Coronary artery (tissue), 2 donors: ENCODE results near the gene TTC28.

ENCODE experiments used
- DNase-seq: peaks from one replicate; pipeline ENCODE4 v3.0.0-alpha.2; 2017; ENCODE audit warnings: low spot score
- H3K27ac ChIP-seq, 2 donors: fragments of 200-600 bp; sonication (generic); one replicate each; pipeline ENCODE4 v1.5.1; 2016 to 2019
- H3K4me3 ChIP-seq: fragments of 200-600 bp; sonication (generic); 2 replicates; pipeline ENCODE4 v1.5.1; 2016; ENCODE audit warnings: mild to moderate bottlenecking, moderate library complexity
- CTCF ChIP-seq: fragments of 200-600 bp; sonication (generic); IDR thresholded peaks from one replicate; pipeline ENCODE4 v1.5.1; 2019; ENCODE audit warnings: antibody characterized with exemption

TTC28 gene

DNA sequence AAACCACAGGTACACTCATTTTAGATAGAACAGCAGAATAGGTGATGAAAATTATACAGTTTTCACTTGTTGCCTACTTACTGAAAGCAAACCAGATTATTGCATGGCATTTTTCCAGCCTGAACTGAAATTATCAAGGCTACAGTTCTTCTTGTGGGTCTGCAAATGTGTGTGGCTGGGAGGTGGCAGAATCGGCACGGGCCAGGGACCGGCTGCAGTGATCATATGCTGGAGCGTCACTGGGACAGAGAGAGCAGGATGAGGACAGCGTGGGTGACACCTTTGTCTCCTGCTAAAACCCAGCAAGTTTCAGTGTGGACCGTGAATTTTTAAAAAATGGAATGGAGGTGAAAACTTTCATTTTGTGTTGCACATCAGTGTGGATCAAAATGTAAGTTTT lies 701.3 kb downstream of the TTC28 start:
- DNase-seq, result no peak
- Histone ChIP-seq H3K27ac (no peak overlapping the region), H3K4me3 (no peak overlapping the region)
- TF ChIP-seq CTCF, result no peak

DNA sequence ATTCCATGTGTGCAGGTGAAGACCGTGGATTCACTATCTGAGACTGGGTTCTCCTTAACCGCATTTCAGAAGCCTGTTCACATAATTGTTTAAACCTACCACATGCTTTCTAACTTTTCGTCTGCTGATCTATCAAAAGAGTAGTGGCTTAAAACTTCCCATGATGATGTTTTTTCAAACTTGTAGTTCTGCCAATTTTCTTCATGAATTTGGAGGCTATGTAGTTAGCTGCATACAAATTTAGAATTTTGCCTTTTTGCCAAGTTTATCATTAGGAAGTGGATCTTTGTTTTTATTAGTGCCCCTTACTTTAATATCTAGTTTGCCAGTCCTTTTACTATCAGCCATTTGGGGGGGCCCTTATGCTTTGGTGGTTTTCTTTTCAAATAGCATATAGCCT lies 703.1 kb downstream of the TTC28 start:
- Histone ChIP-seq H3K4me3 (no peak overlapping the region), H3K27ac (no peak overlapping the region)
- DNase-seq, result no peak

DNA sequence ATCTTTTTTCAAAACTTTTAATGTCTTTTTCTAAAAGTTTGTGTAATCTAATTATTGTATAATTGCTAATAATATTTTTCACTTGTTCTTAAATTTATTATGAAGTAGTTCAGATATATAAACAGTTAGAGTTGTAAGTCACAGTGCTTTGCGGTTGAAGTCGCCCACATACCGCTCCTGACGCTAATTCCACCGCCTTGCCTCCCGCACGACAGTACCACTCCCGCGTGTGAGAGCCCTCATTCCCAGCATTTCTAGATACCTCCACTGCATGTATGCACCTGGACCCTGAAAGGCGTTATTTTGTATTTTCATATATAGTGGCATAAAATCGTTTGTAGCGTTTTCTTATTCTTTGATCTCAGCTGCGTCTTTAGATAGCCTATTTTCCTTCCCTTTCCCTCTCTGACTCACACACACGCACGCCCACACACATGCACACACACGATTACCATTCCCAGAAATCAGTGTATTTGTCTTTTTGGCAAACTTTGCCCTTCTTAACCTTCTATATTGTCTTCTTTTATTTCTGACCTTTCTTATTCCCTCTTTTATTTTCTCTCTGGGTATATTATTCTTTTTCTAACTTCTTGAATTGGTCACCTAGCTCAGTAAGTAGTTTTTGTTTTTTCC lies 704.1 kb downstream of the TTC28 start:
- TF ChIP-seq CTCF, result no peak
- no peak overlapping the region for H3K4me3 ChIP-seq
- no peak for DNase-seq
- no peak overlapping the region for H3K27ac ChIP-seq

More for the DNA sequence above, 703.1 kb downstream of the TTC28 start:
- no peak for TF ChIP-seq CTCF

DNA sequence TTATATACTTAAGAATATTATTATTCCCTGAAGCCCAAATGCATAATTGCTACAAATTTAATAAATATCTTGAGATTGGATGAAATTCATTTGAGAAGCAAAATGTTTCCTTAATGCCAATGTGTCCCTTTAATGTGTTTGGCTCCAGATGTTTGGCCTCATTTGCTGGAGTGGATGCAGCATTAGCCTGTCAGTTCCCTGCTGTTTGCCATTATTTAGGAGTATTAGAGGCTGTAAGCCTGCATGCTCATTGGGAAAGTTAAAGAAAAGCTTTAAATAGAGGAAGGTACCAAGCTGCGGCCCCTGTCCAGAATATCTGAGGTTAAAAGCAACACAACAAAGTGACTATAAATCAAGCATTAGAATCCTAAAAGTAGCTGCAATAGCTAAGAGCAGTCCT lies 705.8 kb downstream of the TTC28 start:
- DNase-seq, result no peak
- TF ChIP-seq CTCF, result no peak
- Histone ChIP-seq H3K4me3 (no peak overlapping the region), H3K27ac (no peak overlapping the region)

- no peak overlapping the region for H3K4me3 ChIP-seq
- no peak for TF ChIP-seq CTCF
- no peak for DNase-seq
- no peak overlapping the region for H3K27ac ChIP-seq
Measured at GRCh38 chr22:27972732-27973698, 706.6 kb downstream of the TTC28 start.

DNA sequence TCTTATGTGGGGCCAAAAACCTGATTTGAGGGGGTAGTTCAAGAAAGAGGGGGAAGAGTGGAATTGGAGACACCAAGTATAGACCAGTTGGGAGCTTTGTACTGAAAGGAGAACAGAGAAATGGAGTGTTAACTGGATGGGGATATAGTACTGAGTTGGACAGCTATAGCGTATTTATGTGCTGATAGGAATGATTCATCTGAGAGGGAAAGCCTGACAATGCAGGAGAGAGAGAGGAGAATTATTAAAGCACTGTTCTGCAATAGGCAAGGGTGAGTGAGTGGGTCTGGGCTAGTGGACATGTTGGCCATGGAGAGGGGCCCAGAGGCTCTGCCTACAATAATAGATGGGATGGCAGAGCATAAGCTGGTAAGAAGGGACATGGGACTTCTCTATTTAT lies 707.7 kb downstream of the TTC28 start:
- Histone ChIP-seq H3K4me3 (no peak overlapping the region), H3K27ac (no peak overlapping the region)
- DNase-seq, result no peak
- no peak for TF ChIP-seq CTCF
